H1 (cell line): ENCODE results near the gene TIMM21. TPM values are rescaled to one million over a fixed set of nuclear protein-coding genes. Genes with fewer than 3 reads are reported as not detected.

Experiments used
- CTCF ChIA-PET: fragments of 300-600 bp; sonication (Branson Sonifier 250); formaldehyde crosslinking; loops from one replicate; lab custom pipeline; 2021; ENCODE audit not compliant: partially characterized antibody; lab: Charles Lee
- POLR2A ChIA-PET: fragments of 300-600 bp; sonication (Branson Sonifier 250); formaldehyde crosslinking; loops from one replicate; lab custom pipeline; 2021; ENCODE audit warnings: inconsistent platforms; ENCODE audit not compliant: partially characterized antibody; lab: Charles Lee
- DNase-seq, 2 experiments: peaks; one replicate each; pipeline versions ENCODE4 v3.0.0 to v3.0.0-alpha.2; 2010 to 2022; ENCODE audit warnings: low spot score in 2 of 2, low read depth in 1 of 2, mixed read lengths in 1 of 2
- FAIRE-seq: peaks from 2 replicates; lab custom pipeline; 2011; peaks lifted over from hg19 to GRCh38; lab: Jason Lieb, UNC
- H2AFZ ChIP-seq: 2 replicates; pipeline ENCODE4 v1.8.1; 2012; ENCODE audit warnings: low read length, inconsistent platforms
- H2AK5ac ChIP-seq: 2 replicates; pipeline ENCODE4 v1.6.1; 2013; ENCODE audit warnings: low read depth, low read length
- H2BK120ac ChIP-seq: replicated peaks from 2 replicates; pipeline ENCODE3; 2013; ENCODE audit warnings: low read depth, low read length, inconsistent platforms
- H2BK12ac ChIP-seq: 2 replicates; pipeline ENCODE4 v1.6.1; 2013; ENCODE audit warnings: low read depth, low read length
- H2BK15ac ChIP-seq: 2 replicates; pipeline ENCODE4 v1.6.1; 2013; ENCODE audit warnings: low read length
- H2BK20ac ChIP-seq: 2 replicates; pipeline ENCODE4 v1.6.1; 2013; ENCODE audit warnings: low read length
- H2BK5ac ChIP-seq: 2 replicates; pipeline ENCODE4 v1.6.1; 2013; ENCODE audit warnings: low read depth, low read length
- H3K14ac ChIP-seq: 2 replicates; pipeline ENCODE4 v1.6.1; 2013; ENCODE audit warnings: inconsistent platforms; ENCODE audit not compliant: insufficient read length
- H3K18ac ChIP-seq: 2 replicates; pipeline ENCODE4 v1.6.1; 2013; ENCODE audit warnings: low read length; ENCODE audit errors: extremely low read depth
- H3K23ac ChIP-seq: 2 replicates; pipeline ENCODE4 v1.6.1; 2013; ENCODE audit warnings: inconsistent platforms; ENCODE audit not compliant: insufficient read length
- H3K23me2 ChIP-seq: 2 replicates; pipeline ENCODE4 v1.6.1; 2013; ENCODE audit warnings: low read depth, low read length
- H3K27ac ChIP-seq: 2 replicates; pipeline ENCODE4 v1.6.1; 2011; ENCODE audit warnings: low read depth, low read length, inconsistent platforms
- H3K27me3 ChIP-seq, 4 experiments: replicated peaks in 1 of 4; 1 replicate in 1 of 4; 2 replicates in 3 of 4; pipeline versions ENCODE4 v1.6.1 to v1.8.1; 2011 to 2013; ENCODE audit warnings: low read length in 3 of 4, mild to moderate bottlenecking in 3 of 4, inconsistent platforms in 2 of 4, mixed read lengths in 2 of 4, moderate library complexity in 1 of 4; ENCODE audit not compliant: control insufficient read depth in 3 of 4, insufficient read depth in 3 of 4; ENCODE audit errors: extremely low read depth in 1 of 4
- H3K36me3 ChIP-seq, 4 experiments: 2 replicates each; pipeline versions ENCODE4 v1.6.1 to v1.8.1; 2011 to 2013; ENCODE audit warnings: mild to moderate bottlenecking in 4 of 4, low read length in 3 of 4, moderate library complexity in 2 of 4, control low read depth in 1 of 4, inconsistent platforms in 1 of 4; ENCODE audit not compliant: insufficient read depth in 4 of 4, control insufficient read depth in 2 of 4
- H3K4ac ChIP-seq: replicated peaks from 2 replicates; pipeline ENCODE3; 2013; ENCODE audit warnings: low read length, low read depth, mixed read lengths, inconsistent platforms; ENCODE audit not compliant: insufficient read length
- H3K4me1 ChIP-seq, 4 experiments: replicated peaks in 1 of 4; 1 replicate in 1 of 4; 2 replicates in 3 of 4; pipeline versions ENCODE4 v1.6.1 to v1.8.1; 2011 to 2013; ENCODE audit warnings: low read length in 3 of 4, inconsistent platforms in 2 of 4, mixed read lengths in 1 of 4; ENCODE audit not compliant: insufficient read depth in 4 of 4, control insufficient read depth in 3 of 4
- H3K4me2 ChIP-seq, 2 experiments: 2 replicates each; pipeline versions ENCODE4 v1.6.1 to v1.8.1; 2011 to 2013; ENCODE audit warnings: low read depth in 2 of 2, low read length in 2 of 2, control low read depth in 1 of 2, inconsistent platforms in 1 of 2, mild to moderate bottlenecking in 1 of 2; ENCODE audit not compliant: insufficient read depth in 1 of 2
- H3K4me3 ChIP-seq, 4 experiments: fragments of 200-600, 300-600 bp in 1 of 4; sonication (generic), shearing (Covaris generic), sonication (Bioruptor Twin) in 1 of 4; 2 replicates each; pipeline versions ENCODE4 v1.5.1 to v1.8.1; 2011 to 2016; ENCODE audit warnings: low read length in 4 of 4, low read depth in 3 of 4, control low read depth in 2 of 4, inconsistent platforms in 2 of 4, mild to moderate bottlenecking in 2 of 4, mixed read lengths in 1 of 4, moderate library complexity in 1 of 4; ENCODE audit not compliant: insufficient read depth in 2 of 4; ENCODE audit errors: extremely low read depth in 1 of 4
- H3K56ac ChIP-seq: replicated peaks from 2 replicates; pipeline ENCODE3; 2013; ENCODE audit warnings: low read depth, mild to moderate bottlenecking, mixed read lengths, low read length, inconsistent platforms; ENCODE audit not compliant: insufficient read length
- H3K79me1 ChIP-seq: 2 replicates; pipeline ENCODE4 v1.6.1; 2013; ENCODE audit warnings: low read depth, low read length, control low read depth
- H3K79me2 ChIP-seq, 2 experiments: 2 replicates each; pipeline versions ENCODE4 v1.6.1 to v1.8.1; 2012 to 2013; ENCODE audit warnings: low read length in 2 of 2, mild to moderate bottlenecking in 2 of 2, inconsistent platforms in 1 of 2; ENCODE audit not compliant: insufficient read depth in 2 of 2, control insufficient read depth in 1 of 2
- H3K9ac ChIP-seq, 4 experiments: replicated peaks in 1 of 4; 1 replicate in 1 of 4; 2 replicates in 3 of 4; pipeline versions ENCODE4 v1.6.1 to v1.8.1; 2011 to 2013; ENCODE audit warnings: low read depth in 3 of 4, low read length in 3 of 4, control low read depth in 2 of 4, mild to moderate bottlenecking in 2 of 4, moderate library complexity in 2 of 4, inconsistent platforms in 1 of 4; ENCODE audit errors: extremely low read depth in 1 of 4
- H3K9me3 ChIP-seq, 2 experiments: 2 replicates each; pipeline versions ENCODE4 v1.6.1 to v1.8.1; 2012 to 2013; ENCODE audit warnings: mild to moderate bottlenecking in 2 of 2, moderate library complexity in 2 of 2, control low read depth in 1 of 2, inconsistent platforms in 1 of 2, low read depth in 1 of 2, low read length in 1 of 2, mixed read lengths in 1 of 2; ENCODE audit not compliant: insufficient read depth in 2 of 2
- H4K20me1 ChIP-seq, 2 experiments: replicated peaks in 1 of 2; 2 replicates each; pipeline versions ENCODE3 to v1.8.1; 2011 to 2013; ENCODE audit warnings: inconsistent platforms in 2 of 2, low read length in 2 of 2, mild to moderate bottlenecking in 1 of 2; ENCODE audit not compliant: insufficient read depth in 2 of 2, control insufficient read depth in 1 of 2
- H4K5ac ChIP-seq: 2 replicates; pipeline ENCODE4 v1.6.1; 2013; ENCODE audit warnings: low read length, low read depth, mixed read lengths, inconsistent platforms; ENCODE audit not compliant: insufficient read length
- H4K8ac ChIP-seq: 2 replicates; pipeline ENCODE4 v1.8.0; 2013; ENCODE audit warnings: mild to moderate bottlenecking, moderate library complexity, low read length, inconsistent platforms; ENCODE audit not compliant: insufficient read depth; ENCODE audit errors: extremely low read depth
- H4K91ac ChIP-seq: replicated peaks from 2 replicates; pipeline ENCODE3; 2013; ENCODE audit warnings: low read length, mixed read lengths, inconsistent platforms; ENCODE audit not compliant: insufficient read length
- ASH2L ChIP-seq: fragments of 200-600, 300-600 bp; sonication (generic); IDR thresholded peaks from one replicate; pipeline ENCODE4 v1.7.1; 2017; ENCODE audit warnings: low read length
- BRCA1 ChIP-seq: IDR thresholded peaks from 2 replicates; pipeline ENCODE4 v1.6.1; 2012; ENCODE audit warnings: low read depth, low read length, improper control_type of control experiment
- GABPA ChIP-seq: IDR thresholded peaks from 2 replicates; pipeline ENCODE4 v1.6.1; 2011; ENCODE audit warnings: mild to moderate bottlenecking, low read length, moderate library complexity, borderline replicate concordance; ENCODE audit not compliant: insufficient read depth
- JUN ChIP-seq: IDR thresholded peaks from 2 replicates; pipeline ENCODE4 v1.6.1; 2011; ENCODE audit warnings: low read depth, mild to moderate bottlenecking, improper control_type of control experiment, low read length
- KDM4A ChIP-seq: IDR thresholded peaks from one replicate; pipeline ENCODE4 v1.7.1; 2012; ENCODE audit warnings: low read depth, mild to moderate bottlenecking, moderate library complexity, low read length, inconsistent platforms; ENCODE audit not compliant: severe bottlenecking
- KDM5A ChIP-seq: fragments of 200-600 bp; IDR thresholded peaks from 2 replicates; pipeline ENCODE4 v1.7.1; 2012; ENCODE audit warnings: mild to moderate bottlenecking, low read length, inconsistent platforms, mixed read lengths
- NANOG ChIP-seq: IDR thresholded peaks from 2 replicates; pipeline ENCODE4 v1.6.1; 2011; ENCODE audit warnings: low read length, low read depth, mild to moderate bottlenecking, inconsistent platforms; ENCODE audit not compliant: insufficient read depth, poor library complexity, severe bottlenecking
- NRF1 ChIP-seq: IDR thresholded peaks from 2 replicates; pipeline ENCODE4 v1.6.1; 2011; ENCODE audit warnings: mild to moderate bottlenecking, low read depth, low read length, improper control_type of control experiment
- PHF8 ChIP-seq: fragments of 200-600 bp; sonication (generic); conservative IDR thresholded peaks from 2 replicates; pipeline ENCODE4 v1.7.1; 2012; ENCODE audit warnings: low read depth, mild to moderate bottlenecking, inconsistent platforms, low read length, moderate library complexity
- POLR2A ChIP-seq, 2 experiments: IDR thresholded peaks; 1 replicate in 1 of 2; 2 replicates in 1 of 2; pipeline ENCODE4 v1.6.1; 2011; ENCODE audit warnings: low read depth in 2 of 2, low read length in 2 of 2, mild to moderate bottlenecking in 2 of 2; ENCODE audit errors: control extremely low read depth in 1 of 2
- SP4 ChIP-seq: IDR thresholded peaks from 2 replicates; pipeline ENCODE4 v1.6.1; 2012; ENCODE audit warnings: low read length, inconsistent platforms
- SUZ12 ChIP-seq: fragments of 200-600 bp; sonication (generic); IDR thresholded peaks from 2 replicates; pipeline ENCODE4 v1.6.1; 2012; ENCODE audit warnings: mild to moderate bottlenecking, inconsistent platforms, low read length, moderate library complexity, mixed read lengths
- TAF1 ChIP-seq: IDR thresholded peaks from 2 replicates; pipeline ENCODE4 v1.6.1; 2011; ENCODE audit warnings: mild to moderate bottlenecking, low read depth, low read length
- WGBS, 2 experiments: shearing (Covaris generic) in 1 of 2; methylation state at CpG; one replicate each; pipeline versions ENCODE4 v1.1.6 to v1.1.7; 2013 to 2015; ENCODE audit warnings: low lambda C conversion rate in 2 of 2, mixed read lengths in 2 of 2, inconsistent platforms in 1 of 2, low coverage in 1 of 2, missing lambda C conversion rate in 1 of 2; ENCODE audit not compliant: insufficient replicate concordance in 2 of 2, insufficient coverage in 1 of 2, insufficient read length in 1 of 2; ENCODE audit errors: extremely low coverage in 1 of 2, missing lambda C conversion rate in 1 of 2; 5-methylcytosine and 5-hydroxymethylcytosine counted together
- polyA plus RNA-seq, 7 experiments: library from polyadenylated mRNA; depleted of rRNA in 3 of 7; stranded (reverse) in 5 of 7; unstranded in 2 of 7; fragments of >200 nt in 5 of 7; fragments of 200-250 nt in 2 of 7; gene quantifications; 1 replicate in 5 of 7; 2 replicates in 1 of 7; 4 replicates in 1 of 7; pipeline versions ENCODE4 v1.2.1 to v1.2.3, GENCODE V29; 2011 to 2013; ENCODE audit warnings: missing spikeins in 2 of 7, mixed read lengths in 2 of 7
- total RNA-seq: library from RNA; stranded (reverse); fragmentation: NEBNext Ultra II Directional; extraction: Animal tissue kit (Norgen Biotek cat#: 25700); gene quantifications from 2 replicates; pipeline ENCODE4 v1.2.1, GENCODE V29; 2021
- TF ChIP-seq, protein P1 (sequence below): IDR thresholded peaks from 2 replicates; pipeline ENCODE4 v1.6.1; 2011; ENCODE audit warnings: low read length, improper control_type of control experiment

The TIMM21 gene
- total and polyA plus RNA-seq, 2 of the 8 experiments (the other 6 are each of a cell fraction or from before 2014, with no cell fraction given): 27.9 to 43.8 TPM

DNA sequence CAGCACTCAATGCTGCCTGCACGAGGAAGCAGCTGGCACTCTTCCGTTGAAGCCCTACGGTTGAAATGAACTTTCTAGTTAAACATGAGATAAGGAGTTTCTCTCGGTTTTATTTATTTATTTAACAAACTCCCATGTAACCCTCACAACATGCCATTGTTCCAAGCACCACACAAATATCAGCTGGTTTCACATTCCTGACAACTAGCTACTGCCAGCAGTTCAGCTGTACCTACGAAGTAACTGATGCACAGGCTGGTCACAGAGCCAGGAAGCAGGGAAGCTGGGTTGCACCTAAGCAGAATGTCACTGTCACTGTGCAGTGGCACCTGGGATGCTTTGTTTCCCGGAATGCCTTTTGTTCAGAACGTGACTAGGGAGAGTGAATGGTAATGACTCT is 18.1 kb downstream of the TIMM21 start:
- Histone ChIP-seq H2AFZ (0 out of 2 replicates have a peak overlapping the region, but pooled peaks have one; percentile 5), H3K4ac (no peak overlapping the region), H2BK12ac (no peak overlapping the region), H3K4me1 (no peaks in the 10 kb centered on the region), H2BK5ac (no peak overlapping the region), H4K91ac (no peak overlapping the region), H4K20me1 (no peaks in the 10 kb centered on the region), H3K4me3 (no peak overlapping the region), H3K9me3 (no peaks in the 10 kb centered on the region), H3K36me3 (no peaks in the 10 kb centered on the region), H2BK20ac (no peak overlapping the region), H3K18ac (no peak overlapping the region), H3K27me3 (no peaks in the 10 kb centered on the region; a peak in 2 of 7 replicates), H3K56ac (no peak overlapping the region), H3K27ac (no peak overlapping the region), H3K79me2 (no peaks in the 10 kb centered on the region), H4K5ac (no peak overlapping the region), H3K79me1 (no peaks in the 10 kb centered on the region), H3K23ac (no peak overlapping the region), H3K23me2 (no peaks in the 10 kb centered on the region), H2BK15ac (no peak overlapping the region), H2AK5ac (no peak overlapping the region), H4K8ac (no peak overlapping the region), H2BK120ac (no peak overlapping the region), H3K14ac (no peak overlapping the region), H3K9ac (no peak overlapping the region), H3K4me2 (no peak overlapping the region)
- DNase-seq (no peak), FAIRE-seq (no peak)
- POLR2A ChIA-PET: interaction anchor here (1.0 to 1.3 kb wide), 2 partner anchors 9 to 12 kb away, joined by 3 to 4 read pairs; no protein-coding TSS in a partner anchor
- CTCF ChIA-PET: interaction anchor here (0.9 to 1.8 kb wide), 4 partner anchors 13 to 386 kb away, joined by 3 to 6 read pairs (median 3); no protein-coding TSS in a partner anchor
- WGBS, 2 experiments: 85% methylated on average over 7 of the region's 7 CpGs; no CpG with 5 or more reads in 1 of the 2 experiments
- TF ChIP-seq POLR2A (IDR thresholded peaks at IDR 0.05; ENCODE audit: control extremely low read depth in 1 of 2, low read depth in 2 of 2, low read length in 2 of 2): no peak
- TF ChIP-seq JUN: no peak
- no peak for TF ChIP-seq SUZ12
- TF ChIP-seq TAF1: no peak
- no peak for TF ChIP-seq GABPA
- TF ChIP-seq PHF8: no peak
- TF ChIP-seq ASH2L: no peak
- no peak for TF ChIP-seq KDM4A
- TF ChIP-seq, protein P1, sequence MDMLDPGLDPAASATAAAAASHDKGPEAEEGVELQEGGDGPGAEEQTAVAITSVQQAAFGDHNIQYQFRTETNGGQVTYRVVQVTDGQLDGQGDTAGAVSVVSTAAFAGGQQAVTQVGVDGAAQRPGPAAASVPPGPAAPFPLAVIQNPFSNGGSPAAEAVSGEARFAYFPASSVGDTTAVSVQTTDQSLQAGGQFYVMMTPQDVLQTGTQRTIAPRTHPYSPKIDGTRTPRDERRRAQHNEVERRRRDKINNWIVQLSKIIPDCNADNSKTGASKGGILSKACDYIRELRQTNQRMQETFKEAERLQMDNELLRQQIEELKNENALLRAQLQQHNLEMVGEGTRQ: no peak
- no peak for TF ChIP-seq BRCA1
- TF ChIP-seq SP4: no peak
- no peak for TF ChIP-seq NRF1
- no peak for TF ChIP-seq NANOG
- no peak for TF ChIP-seq KDM5A
